Activated naive CD4-positive, alpha-beta T cell treated with Interleukin-2 at 50 U/mL for 16 hours (primary cell): Measurements from ENCODE around the gene ANKRD49.

Source experiments
- DNase-seq: peaks from one replicate; pipeline ENCODE4 v3.0.0-alpha.2; 2020

Gene ANKRD49

GRCh38 chr11:94511932-94512781 lies 18.4 kb downstream of the ANKRD49 start, which contains the start of gene C11orf97:
Gene C11orf97 (plus strand): TSS chr11:94512461. CDS start chr11:94512529, 68 bp downstream.
- peak; percentile 55 for DNase-seq

DNA sequence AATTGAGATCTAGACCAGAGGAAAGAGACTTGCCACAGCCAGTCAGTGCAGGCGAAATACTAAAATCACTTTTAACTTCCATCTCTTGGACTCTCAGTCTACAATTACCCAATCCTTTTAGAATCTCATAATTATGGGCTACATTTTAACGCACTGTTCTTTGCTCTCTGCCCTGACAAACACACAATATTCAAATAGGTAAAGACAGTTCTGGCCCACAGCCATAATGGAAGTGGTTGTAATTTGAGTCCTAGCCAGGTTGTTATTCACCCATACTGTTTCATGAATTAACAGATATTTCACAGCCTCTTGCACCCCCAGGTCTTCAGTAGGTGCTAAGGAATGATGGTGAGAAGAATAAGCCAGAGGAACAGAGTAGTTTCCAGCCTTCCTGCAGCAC lies 19.3 kb downstream of the ANKRD49 start:
- DNase-seq = no peak

DNA sequence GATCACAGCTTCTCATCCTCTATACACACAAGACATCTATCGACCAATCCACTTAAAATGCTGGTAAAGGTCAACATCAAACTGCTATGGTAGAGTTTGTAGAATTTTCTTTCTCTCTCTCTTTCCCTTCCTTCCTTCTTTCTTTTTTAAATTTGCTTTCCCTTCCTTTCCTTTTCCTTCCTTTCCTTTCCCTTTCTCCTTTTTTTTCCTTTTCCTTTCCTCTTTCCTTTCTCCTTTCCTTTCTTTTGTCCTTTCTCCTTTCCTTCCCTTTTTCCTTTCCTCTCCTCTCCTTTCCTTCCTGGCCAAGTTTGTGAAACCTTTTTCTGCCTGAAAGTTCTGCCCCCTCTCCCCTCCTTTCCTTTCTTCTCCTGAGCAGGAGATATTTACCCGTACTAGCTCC lies 21.6 kb downstream of the ANKRD49 start:
- DNase-seq = no peak

GRCh38 chr11:94516725-94517124 lies 22.9 kb downstream of the ANKRD49 start:
- no peak for DNase-seq

DNA sequence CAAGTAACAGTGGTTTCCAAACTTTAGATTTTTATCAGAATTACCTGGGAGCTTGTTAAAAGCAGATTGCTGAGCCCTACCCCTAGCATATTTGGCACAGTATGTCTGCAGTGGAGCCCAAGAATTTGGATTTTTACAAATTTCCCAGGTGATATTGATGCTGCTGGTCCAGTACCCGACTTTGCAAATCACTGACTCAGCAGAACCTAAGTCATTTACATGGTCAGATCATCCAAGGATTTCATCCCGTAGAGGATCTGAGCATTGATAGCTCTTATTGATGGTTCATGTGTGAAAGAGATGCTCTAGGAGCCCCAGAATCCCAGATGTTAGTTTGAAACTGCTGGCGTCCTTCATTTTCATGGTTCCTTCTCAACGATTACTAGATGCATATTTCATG lies 24.5 kb downstream of the ANKRD49 start:
- no peak for DNase-seq

- DNase-seq = no peak
Observed at GRCh38 chr11:94519478-94520084, 25.8 kb downstream of the ANKRD49 start.

DNA sequence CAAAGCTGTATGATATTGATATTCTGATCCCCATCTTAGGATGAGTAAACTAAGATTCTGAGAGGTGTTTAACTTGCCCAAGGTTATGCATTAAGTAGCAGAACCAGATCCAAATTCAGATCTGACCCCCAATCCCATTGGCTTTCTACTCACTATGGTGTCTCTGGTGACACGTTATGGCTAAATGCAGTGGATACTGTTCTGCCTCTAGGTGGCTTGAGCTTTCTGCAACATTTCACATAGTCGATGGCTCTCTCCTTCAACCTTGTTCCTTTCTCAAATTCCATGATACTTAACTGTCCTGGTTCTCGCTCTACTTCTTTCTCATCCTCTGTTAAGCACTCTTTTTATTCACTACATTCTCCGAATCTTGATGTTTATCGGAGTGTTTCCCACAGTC lies 27.9 kb downstream of the ANKRD49 start:
- DNase-seq = no peak

DNA sequence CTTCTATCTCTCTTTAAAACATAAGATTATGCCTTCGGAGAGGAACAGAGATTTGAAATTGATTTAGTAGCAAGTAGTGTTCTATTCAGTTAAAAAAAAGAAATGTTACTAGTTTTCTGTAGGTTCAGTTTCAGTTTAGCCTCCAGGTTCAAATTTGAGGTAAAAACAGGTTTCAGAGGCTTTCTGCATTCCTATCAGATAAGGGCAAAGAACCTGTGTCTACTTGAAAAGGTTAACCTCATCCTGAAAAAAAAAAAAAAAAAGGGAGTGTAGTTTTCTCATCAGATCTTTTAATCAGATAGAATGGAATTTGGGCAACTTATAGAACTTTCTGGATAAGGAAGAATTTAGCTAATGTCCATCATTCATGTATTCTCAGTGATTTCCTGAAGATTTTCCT lies 30.6 kb downstream of the ANKRD49 start:
- DNase-seq = no peak

DNA sequence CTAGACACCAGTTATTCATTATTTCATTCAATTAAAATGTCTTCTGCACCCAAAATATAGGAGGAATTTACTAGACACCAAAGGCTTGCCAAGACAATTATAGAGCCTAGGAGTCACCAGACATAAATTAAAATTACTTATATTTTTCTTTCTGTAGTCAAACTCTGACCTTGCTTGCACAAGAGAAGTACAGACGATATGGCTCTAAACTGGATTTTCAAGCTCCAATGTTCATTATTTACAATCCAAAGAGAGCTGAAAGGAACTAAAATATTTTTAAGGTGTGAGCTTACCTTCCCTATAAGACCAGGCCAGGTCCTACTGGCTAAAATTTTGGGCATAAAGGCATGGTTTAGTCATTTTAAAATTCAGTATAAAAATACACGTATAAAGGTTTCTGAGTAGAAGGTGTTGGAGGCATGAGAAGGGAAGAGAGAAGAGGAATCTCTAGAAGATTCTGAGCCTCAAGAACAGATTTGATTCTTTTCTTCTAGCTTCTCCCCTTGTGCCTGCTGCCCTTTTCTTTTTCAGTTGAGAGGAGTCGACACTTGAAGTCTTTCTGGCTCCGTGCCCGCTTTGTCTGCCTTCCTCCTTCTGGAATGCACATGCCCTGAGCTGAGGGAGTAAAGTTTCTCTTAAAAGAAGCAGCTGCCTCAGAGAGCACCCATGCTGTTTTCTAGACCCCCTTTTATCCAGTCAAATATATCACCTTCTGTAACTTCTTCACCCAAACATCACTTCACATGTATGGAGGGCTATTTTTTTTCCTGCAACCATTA lies 32.0 kb downstream of the ANKRD49 start:
- no peak for DNase-seq

GRCh38 chr11:94526645-94527438 lies 33.1 kb downstream of the ANKRD49 start:
- no peak for DNase-seq

- DNase-seq = no peak
Observed at GRCh38 chr11:94528551-94528950, 34.8 kb downstream of the ANKRD49 start.

DNA sequence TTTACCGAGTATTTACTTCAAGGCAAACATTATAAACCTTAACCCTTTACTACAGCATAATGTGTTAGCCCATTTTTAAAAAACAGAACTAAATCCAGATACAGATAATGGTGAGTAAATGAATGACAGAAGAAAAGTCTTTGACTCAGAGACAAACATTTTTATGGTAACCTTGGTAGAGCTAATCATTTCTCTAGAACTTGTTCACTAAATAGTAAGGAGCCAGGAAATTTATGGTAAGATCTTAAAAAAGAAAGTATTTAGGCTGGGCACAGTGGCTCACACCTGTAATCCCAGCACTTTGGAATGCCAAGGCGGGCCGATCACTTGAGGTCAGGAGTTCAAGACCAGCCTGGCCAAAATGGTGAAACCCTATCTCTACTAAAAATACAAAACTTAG lies 38.4 kb downstream of the ANKRD49 start:
- DNase-seq = no peak

GRCh38 chr11:94533206-94533605 lies 39.4 kb downstream of the ANKRD49 start:
- DNase-seq = no peak

GRCh38 chr11:94533696-94534630 lies 40.2 kb downstream of the ANKRD49 start:
- no peak for DNase-seq

GRCh38 chr11:94536386-94536785 lies 42.6 kb downstream of the ANKRD49 start:
- no peak for DNase-seq

- no peak for DNase-seq
Observed at GRCh38 chr11:94537031-94537600, 43.3 kb downstream of the ANKRD49 start.

DNA sequence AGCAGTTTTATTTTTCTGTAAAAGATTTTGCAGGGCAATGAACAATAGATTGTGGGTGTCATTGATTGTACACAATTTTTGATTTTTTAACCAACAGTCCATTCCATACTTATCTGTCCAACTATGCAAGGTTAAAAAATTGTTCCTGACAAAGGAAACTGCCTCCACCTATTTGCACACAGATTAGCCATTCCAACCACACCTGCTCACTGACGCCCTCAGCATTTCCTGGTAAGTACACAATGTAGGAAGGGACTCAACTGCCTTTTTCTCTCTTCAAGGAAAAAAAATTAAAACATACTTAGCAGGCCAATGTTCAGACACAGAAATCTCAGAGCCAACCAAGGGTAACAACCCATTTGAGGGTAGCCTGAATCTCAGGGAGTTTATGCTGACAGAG lies 45.6 kb downstream of the ANKRD49 start:
- DNase-seq = no peak

DNA sequence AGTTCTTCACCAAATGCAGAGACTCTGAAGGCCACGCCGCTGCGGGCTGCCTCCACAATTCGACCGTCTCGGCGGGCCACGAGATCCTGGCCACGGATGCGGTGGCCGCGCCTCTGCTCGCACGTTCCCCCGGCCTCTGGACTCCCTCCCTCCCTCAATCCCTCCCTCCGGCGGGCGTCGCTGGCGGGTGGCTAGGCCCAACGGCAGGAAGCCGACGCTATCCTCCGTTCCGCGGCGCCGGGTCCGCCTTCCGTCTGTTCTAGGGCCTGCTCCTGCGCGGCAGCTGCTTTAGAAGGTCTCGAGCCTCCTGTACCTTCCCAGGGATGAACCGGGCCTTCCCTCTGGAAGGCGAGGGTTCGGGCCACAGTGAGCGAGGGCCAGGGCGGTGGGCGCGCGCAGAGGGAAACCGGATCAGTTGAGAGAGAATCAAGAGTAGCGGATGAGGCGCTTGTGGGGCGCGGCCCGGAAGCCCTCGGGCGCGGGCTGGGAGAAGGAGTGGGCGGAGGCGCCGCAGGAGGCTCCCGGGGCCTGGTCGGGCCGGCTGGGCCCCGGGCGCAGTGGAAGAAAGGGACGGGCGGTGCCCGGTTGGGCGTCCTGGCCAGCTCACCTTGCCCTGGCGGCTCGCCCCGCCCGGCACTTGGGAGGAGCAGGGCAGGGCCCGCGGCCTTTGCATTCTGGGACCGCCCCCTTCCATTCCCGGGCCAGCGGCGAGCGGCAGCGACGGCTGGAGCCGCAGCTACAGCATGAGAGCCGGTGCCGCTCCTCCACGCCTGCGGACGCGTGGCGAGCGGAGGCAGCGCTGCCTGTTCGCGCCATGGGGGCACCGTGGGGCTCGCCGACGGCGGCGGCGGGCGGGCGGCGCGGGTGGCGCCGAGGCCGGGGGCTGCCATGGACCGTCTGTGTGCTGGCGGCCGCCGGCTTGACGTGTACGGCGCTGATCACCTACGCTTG lies 50.2 kb downstream of the ANKRD49 start, which contains the start of gene FUT4:
Gene FUT4 (plus strand): TSS at position 227 of the 951 bp plus-strand sequence. CDS start 213 bp downstream, at position 440.
- peak; percentile 74 for DNase-seq

DNA sequence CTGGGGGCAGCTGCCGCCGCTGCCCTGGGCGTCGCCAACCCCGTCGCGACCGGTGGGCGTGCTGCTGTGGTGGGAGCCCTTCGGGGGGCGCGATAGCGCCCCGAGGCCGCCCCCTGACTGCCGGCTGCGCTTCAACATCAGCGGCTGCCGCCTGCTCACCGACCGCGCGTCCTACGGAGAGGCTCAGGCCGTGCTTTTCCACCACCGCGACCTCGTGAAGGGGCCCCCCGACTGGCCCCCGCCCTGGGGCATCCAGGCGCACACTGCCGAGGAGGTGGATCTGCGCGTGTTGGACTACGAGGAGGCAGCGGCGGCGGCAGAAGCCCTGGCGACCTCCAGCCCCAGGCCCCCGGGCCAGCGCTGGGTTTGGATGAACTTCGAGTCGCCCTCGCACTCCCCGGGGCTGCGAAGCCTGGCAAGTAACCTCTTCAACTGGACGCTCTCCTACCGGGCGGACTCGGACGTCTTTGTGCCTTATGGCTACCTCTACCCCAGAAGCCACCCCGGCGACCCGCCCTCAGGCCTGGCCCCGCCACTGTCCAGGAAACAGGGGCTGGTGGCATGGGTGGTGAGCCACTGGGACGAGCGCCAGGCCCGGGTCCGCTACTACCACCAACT lies 51.0 kb downstream of the ANKRD49 start:
- DNase-seq = no peak
